H1 (cell line): ENCODE data around the gene ADGRG1. TPM values are rescaled to one million over a fixed set of nuclear protein-coding genes. Genes with fewer than 3 reads are reported as not detected.

Experiments used
- CTCF ChIA-PET: fragments of 300-600 bp; sonication (Branson Sonifier 250); formaldehyde crosslinking; loops from one replicate; lab custom pipeline; 2021; ENCODE audit not compliant: partially characterized antibody; lab: Charles Lee
- POLR2A ChIA-PET: fragments of 300-600 bp; sonication (Branson Sonifier 250); formaldehyde crosslinking; loops from one replicate; lab custom pipeline; 2021; ENCODE audit warnings: inconsistent platforms; ENCODE audit not compliant: partially characterized antibody; lab: Charles Lee
- DNase-seq, 2 experiments: peaks; one replicate each; pipeline versions ENCODE4 v3.0.0 to v3.0.0-alpha.2; 2010 to 2022; ENCODE audit warnings: low spot score in 2 of 2, low read depth in 1 of 2, mixed read lengths in 1 of 2
- FAIRE-seq: peaks from 2 replicates; lab custom pipeline; 2011; peaks lifted over from hg19 to GRCh38; lab: Jason Lieb, UNC
- H2AFZ ChIP-seq: 2 replicates; pipeline ENCODE4 v1.8.1; 2012; ENCODE audit warnings: low read length, inconsistent platforms
- H2AK5ac ChIP-seq: 2 replicates; pipeline ENCODE4 v1.6.1; 2013; ENCODE audit warnings: low read depth, low read length
- H2BK120ac ChIP-seq: replicated peaks from 2 replicates; pipeline ENCODE3; 2013; ENCODE audit warnings: low read depth, low read length, inconsistent platforms
- H2BK12ac ChIP-seq: 2 replicates; pipeline ENCODE4 v1.6.1; 2013; ENCODE audit warnings: low read depth, low read length
- H2BK15ac ChIP-seq: 2 replicates; pipeline ENCODE4 v1.6.1; 2013; ENCODE audit warnings: low read length
- H2BK20ac ChIP-seq: 2 replicates; pipeline ENCODE4 v1.6.1; 2013; ENCODE audit warnings: low read length
- H2BK5ac ChIP-seq: 2 replicates; pipeline ENCODE4 v1.6.1; 2013; ENCODE audit warnings: low read depth, low read length
- H3K14ac ChIP-seq: 2 replicates; pipeline ENCODE4 v1.6.1; 2013; ENCODE audit warnings: inconsistent platforms; ENCODE audit not compliant: insufficient read length
- H3K18ac ChIP-seq: 2 replicates; pipeline ENCODE4 v1.6.1; 2013; ENCODE audit warnings: low read length; ENCODE audit errors: extremely low read depth
- H3K23ac ChIP-seq: 2 replicates; pipeline ENCODE4 v1.6.1; 2013; ENCODE audit warnings: inconsistent platforms; ENCODE audit not compliant: insufficient read length
- H3K23me2 ChIP-seq: 2 replicates; pipeline ENCODE4 v1.6.1; 2013; ENCODE audit warnings: low read depth, low read length
- H3K27ac ChIP-seq: 2 replicates; pipeline ENCODE4 v1.6.1; 2011; ENCODE audit warnings: low read depth, low read length, inconsistent platforms
- H3K27me3 ChIP-seq, 4 experiments: replicated peaks in 1 of 4; 1 replicate in 1 of 4; 2 replicates in 3 of 4; pipeline versions ENCODE4 v1.6.1 to v1.8.1; 2011 to 2013; ENCODE audit warnings: low read length in 3 of 4, mild to moderate bottlenecking in 3 of 4, inconsistent platforms in 2 of 4, mixed read lengths in 2 of 4, moderate library complexity in 1 of 4; ENCODE audit not compliant: control insufficient read depth in 3 of 4, insufficient read depth in 3 of 4; ENCODE audit errors: extremely low read depth in 1 of 4
- H3K36me3 ChIP-seq, 4 experiments: 2 replicates each; pipeline versions ENCODE4 v1.6.1 to v1.8.1; 2011 to 2013; ENCODE audit warnings: mild to moderate bottlenecking in 4 of 4, low read length in 3 of 4, moderate library complexity in 2 of 4, control low read depth in 1 of 4, inconsistent platforms in 1 of 4; ENCODE audit not compliant: insufficient read depth in 4 of 4, control insufficient read depth in 2 of 4
- H3K4ac ChIP-seq: replicated peaks from 2 replicates; pipeline ENCODE3; 2013; ENCODE audit warnings: low read length, low read depth, mixed read lengths, inconsistent platforms; ENCODE audit not compliant: insufficient read length
- H3K4me1 ChIP-seq, 4 experiments: replicated peaks in 1 of 4; 1 replicate in 1 of 4; 2 replicates in 3 of 4; pipeline versions ENCODE4 v1.6.1 to v1.8.1; 2011 to 2013; ENCODE audit warnings: low read length in 3 of 4, inconsistent platforms in 2 of 4, mixed read lengths in 1 of 4; ENCODE audit not compliant: insufficient read depth in 4 of 4, control insufficient read depth in 3 of 4
- H3K4me2 ChIP-seq, 2 experiments: 2 replicates each; pipeline versions ENCODE4 v1.6.1 to v1.8.1; 2011 to 2013; ENCODE audit warnings: low read depth in 2 of 2, low read length in 2 of 2, control low read depth in 1 of 2, inconsistent platforms in 1 of 2, mild to moderate bottlenecking in 1 of 2; ENCODE audit not compliant: insufficient read depth in 1 of 2
- H3K4me3 ChIP-seq, 4 experiments: fragments of 200-600, 300-600 bp in 1 of 4; sonication (generic), shearing (Covaris generic), sonication (Bioruptor Twin) in 1 of 4; 2 replicates each; pipeline versions ENCODE4 v1.5.1 to v1.8.1; 2011 to 2016; ENCODE audit warnings: low read length in 4 of 4, low read depth in 3 of 4, control low read depth in 2 of 4, inconsistent platforms in 2 of 4, mild to moderate bottlenecking in 2 of 4, mixed read lengths in 1 of 4, moderate library complexity in 1 of 4; ENCODE audit not compliant: insufficient read depth in 2 of 4; ENCODE audit errors: extremely low read depth in 1 of 4
- H3K56ac ChIP-seq: replicated peaks from 2 replicates; pipeline ENCODE3; 2013; ENCODE audit warnings: low read depth, mild to moderate bottlenecking, mixed read lengths, low read length, inconsistent platforms; ENCODE audit not compliant: insufficient read length
- H3K79me1 ChIP-seq: 2 replicates; pipeline ENCODE4 v1.6.1; 2013; ENCODE audit warnings: low read depth, low read length, control low read depth
- H3K79me2 ChIP-seq, 2 experiments: 2 replicates each; pipeline versions ENCODE4 v1.6.1 to v1.8.1; 2012 to 2013; ENCODE audit warnings: low read length in 2 of 2, mild to moderate bottlenecking in 2 of 2, inconsistent platforms in 1 of 2; ENCODE audit not compliant: insufficient read depth in 2 of 2, control insufficient read depth in 1 of 2
- H3K9ac ChIP-seq, 4 experiments: replicated peaks in 1 of 4; 1 replicate in 1 of 4; 2 replicates in 3 of 4; pipeline versions ENCODE4 v1.6.1 to v1.8.1; 2011 to 2013; ENCODE audit warnings: low read depth in 3 of 4, low read length in 3 of 4, control low read depth in 2 of 4, mild to moderate bottlenecking in 2 of 4, moderate library complexity in 2 of 4, inconsistent platforms in 1 of 4; ENCODE audit errors: extremely low read depth in 1 of 4
- H3K9me3 ChIP-seq, 2 experiments: 2 replicates each; pipeline versions ENCODE4 v1.6.1 to v1.8.1; 2012 to 2013; ENCODE audit warnings: mild to moderate bottlenecking in 2 of 2, moderate library complexity in 2 of 2, control low read depth in 1 of 2, inconsistent platforms in 1 of 2, low read depth in 1 of 2, low read length in 1 of 2, mixed read lengths in 1 of 2; ENCODE audit not compliant: insufficient read depth in 2 of 2
- H4K20me1 ChIP-seq, 2 experiments: replicated peaks in 1 of 2; 2 replicates each; pipeline versions ENCODE3 to v1.8.1; 2011 to 2013; ENCODE audit warnings: inconsistent platforms in 2 of 2, low read length in 2 of 2, mild to moderate bottlenecking in 1 of 2; ENCODE audit not compliant: insufficient read depth in 2 of 2, control insufficient read depth in 1 of 2
- H4K5ac ChIP-seq: 2 replicates; pipeline ENCODE4 v1.6.1; 2013; ENCODE audit warnings: low read length, low read depth, mixed read lengths, inconsistent platforms; ENCODE audit not compliant: insufficient read length
- H4K8ac ChIP-seq: 2 replicates; pipeline ENCODE4 v1.8.0; 2013; ENCODE audit warnings: mild to moderate bottlenecking, moderate library complexity, low read length, inconsistent platforms; ENCODE audit not compliant: insufficient read depth; ENCODE audit errors: extremely low read depth
- H4K91ac ChIP-seq: replicated peaks from 2 replicates; pipeline ENCODE3; 2013; ENCODE audit warnings: low read length, mixed read lengths, inconsistent platforms; ENCODE audit not compliant: insufficient read length
- FOSL1 ChIP-seq: IDR thresholded peaks from 2 replicates; pipeline ENCODE4 v1.6.1; 2011; ENCODE audit warnings: mild to moderate bottlenecking, low read depth, low read length, moderate library complexity; ENCODE audit not compliant: insufficient read depth
- GABPA ChIP-seq: IDR thresholded peaks from 2 replicates; pipeline ENCODE4 v1.6.1; 2011; ENCODE audit warnings: mild to moderate bottlenecking, low read length, moderate library complexity, borderline replicate concordance; ENCODE audit not compliant: insufficient read depth
- JUN ChIP-seq: IDR thresholded peaks from 2 replicates; pipeline ENCODE4 v1.6.1; 2011; ENCODE audit warnings: low read depth, mild to moderate bottlenecking, improper control_type of control experiment, low read length
- SAP30 ChIP-seq: fragments of 300-600 bp; sonication (generic); IDR thresholded peaks from 2 replicates; pipeline ENCODE4 v1.7.1; 2012; ENCODE audit warnings: low read length, moderate library complexity, mild to moderate bottlenecking, inconsistent platforms; ENCODE audit not compliant: insufficient read depth, insufficient replicate concordance
- TCF12 ChIP-seq: IDR thresholded peaks from 2 replicates; pipeline ENCODE4 v1.6.1; 2011; ENCODE audit warnings: low read depth, mild to moderate bottlenecking, low read length
- ZNF274 ChIP-seq: IDR thresholded peaks from 2 replicates; pipeline ENCODE4 v1.7.0; 2012; ENCODE audit warnings: low read length, borderline replicate concordance; ENCODE audit errors: extremely low read depth
- WGBS, 2 experiments: shearing (Covaris generic) in 1 of 2; methylation state at CpG; one replicate each; pipeline versions ENCODE4 v1.1.6 to v1.1.7; 2013 to 2015; ENCODE audit warnings: low lambda C conversion rate in 2 of 2, mixed read lengths in 2 of 2, inconsistent platforms in 1 of 2, low coverage in 1 of 2, missing lambda C conversion rate in 1 of 2; ENCODE audit not compliant: insufficient replicate concordance in 2 of 2, insufficient coverage in 1 of 2, insufficient read length in 1 of 2; ENCODE audit errors: extremely low coverage in 1 of 2, missing lambda C conversion rate in 1 of 2; 5-methylcytosine and 5-hydroxymethylcytosine counted together
- polyA plus RNA-seq, 7 experiments: library from polyadenylated mRNA; depleted of rRNA in 3 of 7; stranded (reverse) in 5 of 7; unstranded in 2 of 7; fragments of >200 nt in 5 of 7; fragments of 200-250 nt in 2 of 7; gene quantifications; 1 replicate in 5 of 7; 2 replicates in 1 of 7; 4 replicates in 1 of 7; pipeline versions ENCODE4 v1.2.1 to v1.2.3, GENCODE V29; 2011 to 2013; ENCODE audit warnings: missing spikeins in 2 of 7, mixed read lengths in 2 of 7
- total RNA-seq: library from RNA; stranded (reverse); fragmentation: NEBNext Ultra II Directional; extraction: Animal tissue kit (Norgen Biotek cat#: 25700); gene quantifications from 2 replicates; pipeline ENCODE4 v1.2.1, GENCODE V29; 2021
- TF ChIP-seq, protein P1 (sequence below): IDR thresholded peaks from 2 replicates; pipeline ENCODE4 v1.6.1; 2012; ENCODE audit warnings: inconsistent platforms

Gene ADGRG1
- total and polyA plus RNA-seq, 2 of the 8 experiments (the other 6 are each of a cell fraction or from before 2014, with no cell fraction given) = 1.3 to 2.6 TPM

DNA sequence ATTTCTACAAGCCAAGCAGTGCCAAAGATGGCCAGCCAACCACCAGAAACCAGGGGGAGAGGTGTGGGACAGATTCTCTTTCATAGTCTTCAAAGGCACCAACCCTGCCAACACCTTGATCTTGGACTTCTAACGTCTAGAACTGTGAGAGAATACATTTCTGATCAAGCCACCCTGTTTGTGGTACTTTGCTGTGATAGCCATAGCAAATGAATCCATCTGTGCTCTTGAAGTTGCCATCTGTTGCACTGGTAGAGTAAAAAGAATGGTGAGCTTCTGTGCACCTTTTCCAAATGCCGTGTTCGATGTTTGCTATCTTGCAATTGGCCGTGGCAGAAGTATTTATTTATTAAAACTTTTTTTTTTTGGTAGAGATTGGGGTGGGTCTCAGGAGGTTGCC, 16.7 kb upstream of the ADGRG1 start:
- H3K18ac ChIP-seq = no peak overlapping the region
- no peaks in the 10 kb centered on the region for H3K79me2 ChIP-seq
- H2BK12ac ChIP-seq = no peak overlapping the region
- no peak overlapping the region for H2AK5ac ChIP-seq
- H3K27ac ChIP-seq = no peak overlapping the region
- no peak overlapping the region for H3K56ac ChIP-seq
- TF ChIP-seq GABPA = no peak
- no peak for TF ChIP-seq ZNF274
- TF ChIP-seq, protein P1, sequence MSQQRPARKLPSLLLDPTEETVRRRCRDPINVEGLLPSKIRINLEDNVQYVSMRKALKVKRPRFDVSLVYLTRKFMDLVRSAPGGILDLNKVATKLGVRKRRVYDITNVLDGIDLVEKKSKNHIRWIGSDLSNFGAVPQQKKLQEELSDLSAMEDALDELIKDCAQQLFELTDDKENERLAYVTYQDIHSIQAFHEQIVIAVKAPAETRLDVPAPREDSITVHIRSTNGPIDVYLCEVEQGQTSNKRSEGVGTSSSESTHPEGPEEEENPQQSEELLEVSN = no peak
- no peak for TF ChIP-seq TCF12
- TF ChIP-seq FOSL1 = no peak
- TF ChIP-seq JUN = no peak
- no peak for TF ChIP-seq SAP30
- TF ChIP-seq, all 59 proteins: peak for 0
- FAIRE-seq (no peak), DNase-seq (no peak)
- no peak overlapping the region for H2BK120ac ChIP-seq
- ChIA-PET POLR2A (no interaction called here), CTCF (interaction anchor here (0.6 to 7.2 kb wide), 9 partner anchors 11 to 284 kb away, joined by 3 to 63 read pairs (median 4); no protein-coding TSS in a partner anchor)
- H3K23me2 ChIP-seq = no peaks in the 10 kb centered on the region
- no peaks in the 10 kb centered on the region for H3K4me1 ChIP-seq
- no peak overlapping the region for H4K91ac ChIP-seq
- H3K23ac ChIP-seq = no peak overlapping the region
- no peak overlapping the region for H2AFZ ChIP-seq
- no peak overlapping the region for H3K9ac ChIP-seq
- no peak overlapping the region for H3K4ac ChIP-seq
- no peak overlapping the region for H2BK5ac ChIP-seq
- no peak overlapping the region for H2BK15ac ChIP-seq
- no peak overlapping the region for H2BK20ac ChIP-seq
- 0 out of 7 replicates have a peak, but pooled peaks cover 0 to 2% (median 0%) of the 10 kb centered on the region in 4 experiments for H3K27me3 ChIP-seq
- no peak overlapping the region for H3K4me3 ChIP-seq
- H3K36me3 ChIP-seq = no peaks in the 10 kb centered on the region
- no peak overlapping the region for H4K5ac ChIP-seq
- no peak overlapping the region for H4K8ac ChIP-seq
- 87% methylated on average over 4 of the region's 4 CpGs; no CpG with 5 or more reads in 1 of the 2 experiments for WGBS, 2 experiments
- H3K14ac ChIP-seq = no peak overlapping the region
- H4K20me1 ChIP-seq = no peaks in the 10 kb centered on the region
- no peaks in the 10 kb centered on the region for H3K79me1 ChIP-seq
- H3K9me3 ChIP-seq = no peaks in the 10 kb centered on the region
- no peak overlapping the region for H3K4me2 ChIP-seq
